ENCODE results near the gene DEPDC7. TPM values are rescaled to one million over a fixed set of nuclear protein-coding genes. Genes with fewer than 3 reads are reported as not detected.
A peak's percentile ranks its signal among the peaks of the same experiment; 100 is the strongest.

The DEPDC7 gene
- total and polyA plus RNA-seq, 2 of the 13 experiments (the other 11 are each of a cell fraction or from before 2014, with no cell fraction given) = 17.3 to 33.3 TPM

DNA sequence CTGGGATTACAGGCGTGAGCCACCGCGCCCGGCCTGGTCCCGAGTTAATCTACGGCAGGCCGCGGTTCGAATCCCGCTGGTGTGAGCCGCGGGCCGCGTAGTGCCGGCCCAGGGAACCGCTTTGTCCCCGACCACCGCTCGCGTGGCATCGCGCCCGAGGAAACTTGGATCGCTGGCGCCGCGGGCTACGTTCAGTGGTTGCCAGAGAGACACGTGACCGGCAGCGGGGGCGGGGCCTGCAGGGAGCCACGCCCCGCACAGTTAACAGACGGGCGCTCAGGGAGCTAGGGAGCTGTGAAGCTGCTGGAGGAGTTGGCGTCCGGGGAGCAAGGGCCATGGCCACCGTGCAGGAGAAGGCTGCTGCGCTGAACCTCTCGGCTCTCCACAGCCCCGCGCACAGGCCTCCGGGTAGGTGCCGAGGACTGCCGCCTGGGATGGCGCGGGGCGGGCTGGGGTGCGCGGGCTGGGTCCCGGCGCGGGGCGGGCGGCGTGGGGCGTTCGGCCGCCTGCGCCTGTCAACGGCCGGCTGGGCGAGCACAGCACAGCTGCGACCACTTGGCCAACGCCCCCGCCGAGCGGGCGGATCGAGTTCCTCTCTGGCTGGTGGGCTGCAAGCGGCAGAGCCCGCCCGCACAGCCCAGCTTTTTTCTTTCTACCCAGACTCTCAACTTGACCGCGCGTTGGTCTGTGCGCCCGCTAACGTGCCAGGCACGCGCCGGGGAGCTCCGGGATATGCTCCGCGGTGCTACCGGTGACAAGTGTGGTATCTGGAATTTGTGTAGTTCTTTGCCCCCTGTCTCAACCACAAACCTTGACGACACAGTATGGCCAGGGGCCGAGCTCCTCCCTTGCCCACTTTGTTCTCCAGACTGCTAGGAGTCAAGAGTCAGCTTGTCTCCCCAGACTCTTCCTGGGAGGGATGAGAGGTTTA lies at the start of gene DEPDC7 (continued):
- TF ChIP-seq, protein P1, sequence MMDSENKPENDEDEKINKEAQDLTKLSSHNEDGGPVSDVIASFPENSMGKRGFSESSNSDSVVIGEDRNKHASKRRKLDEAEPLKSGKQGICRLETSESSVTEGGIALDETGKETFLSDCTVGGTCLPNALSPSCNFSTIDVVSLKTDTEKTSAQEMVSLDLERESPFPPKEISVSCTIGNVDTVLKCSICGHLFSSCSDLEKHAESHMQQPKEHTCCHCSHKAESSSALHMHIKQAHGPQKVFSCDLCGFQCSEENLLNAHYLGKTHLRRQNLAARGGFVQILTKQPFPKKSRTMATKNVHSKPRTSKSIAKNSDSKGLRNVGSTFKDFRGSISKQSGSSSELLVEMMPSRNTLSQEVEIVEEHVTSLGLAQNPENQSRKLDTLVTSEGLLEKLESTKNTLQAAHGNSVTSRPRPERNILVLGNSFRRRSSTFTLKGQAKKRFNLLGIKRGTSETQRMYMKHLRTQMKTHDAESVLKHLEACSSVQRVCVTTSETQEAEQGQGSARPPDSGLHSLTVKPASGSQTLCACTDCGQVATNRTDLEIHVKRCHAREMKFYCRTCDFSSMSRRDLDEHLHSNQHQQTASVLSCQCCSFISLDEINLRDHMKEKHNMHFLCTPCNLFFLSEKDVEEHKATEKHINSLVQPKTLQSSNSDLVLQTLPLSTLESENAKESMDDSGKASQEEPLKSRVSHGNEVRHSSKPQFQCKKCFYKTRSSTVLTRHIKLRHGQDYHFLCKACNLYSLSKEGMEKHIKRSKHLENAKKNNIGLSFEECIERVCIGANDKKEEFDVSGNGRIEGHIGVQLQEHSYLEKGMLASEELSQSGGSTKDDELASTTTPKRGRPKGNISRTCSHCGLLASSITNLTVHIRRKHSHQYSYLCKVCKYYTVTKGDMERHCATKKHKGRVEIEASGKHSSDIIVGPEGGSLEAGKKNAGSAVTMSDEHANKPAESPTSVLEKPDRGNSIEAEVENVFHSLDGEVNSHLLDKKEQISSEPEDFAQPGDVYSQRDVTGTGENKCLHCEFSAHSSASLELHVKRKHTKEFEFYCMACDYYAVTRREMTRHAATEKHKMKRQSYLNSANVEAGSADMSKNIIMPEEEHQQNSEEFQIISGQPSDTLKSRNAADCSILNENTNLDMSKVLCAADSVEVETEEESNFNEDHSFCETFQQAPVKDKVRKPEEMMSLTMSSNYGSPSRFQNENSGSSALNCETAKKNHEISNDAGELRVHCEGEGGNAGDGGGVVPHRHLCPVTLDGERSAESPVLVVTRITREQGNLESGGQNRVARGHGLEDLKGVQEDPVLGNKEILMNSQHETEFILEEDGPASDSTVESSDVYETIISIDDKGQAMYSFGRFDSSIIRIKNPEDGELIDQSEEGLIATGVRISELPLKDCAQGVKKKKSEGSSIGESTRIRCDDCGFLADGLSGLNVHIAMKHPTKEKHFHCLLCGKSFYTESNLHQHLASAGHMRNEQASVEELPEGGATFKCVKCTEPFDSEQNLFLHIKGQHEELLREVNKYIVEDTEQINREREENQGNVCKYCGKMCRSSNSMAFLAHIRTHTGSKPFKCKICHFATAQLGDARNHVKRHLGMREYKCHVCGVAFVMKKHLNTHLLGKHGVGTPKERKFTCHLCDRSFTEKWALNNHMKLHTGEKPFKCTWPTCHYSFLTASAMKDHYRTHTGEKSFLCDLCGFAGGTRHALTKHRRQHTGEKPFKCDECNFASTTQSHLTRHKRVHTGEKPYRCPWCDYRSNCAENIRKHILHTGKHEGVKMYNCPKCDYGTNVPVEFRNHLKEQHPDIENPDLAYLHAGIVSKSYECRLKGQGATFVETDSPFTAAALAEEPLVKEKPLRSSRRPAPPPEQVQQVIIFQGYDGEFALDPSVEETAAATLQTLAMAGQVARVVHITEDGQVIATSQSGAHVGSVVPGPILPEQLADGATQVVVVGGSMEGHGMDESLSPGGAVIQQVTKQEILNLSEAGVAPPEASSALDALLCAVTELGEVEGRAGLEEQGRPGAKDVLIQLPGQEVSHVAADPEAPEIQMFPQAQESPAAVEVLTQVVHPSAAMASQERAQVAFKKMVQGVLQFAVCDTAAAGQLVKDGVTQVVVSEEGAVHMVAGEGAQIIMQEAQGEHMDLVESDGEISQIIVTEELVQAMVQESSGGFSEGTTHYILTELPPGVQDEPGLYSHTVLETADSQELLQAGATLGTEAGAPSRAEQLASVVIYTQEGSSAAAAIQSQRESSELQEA (CRISPR knock-in tag; IDR thresholded peaks at IDR 0.05; ENCODE audit: not compliant biosample characterization) = peak; percentile 36
- peak; percentile 8; the same call in 1 of the 2 replicates for TF ChIP-seq STAG1 (CRISPR knock-in tag; IDR thresholded peaks at IDR 0.05)
- peak; percentile 25; the same call in 1 of the 2 replicates for TF ChIP-seq NFIC (IDR thresholded peaks at IDR 0.05; ENCODE audit: low read length)
- TF ChIP-seq KAT8 (CRISPR knock-in tag; IDR thresholded peaks at IDR 0.05) = peak; percentile 57
- TF ChIP-seq GFI1 (CRISPR knock-in tag; IDR thresholded peaks at IDR 0.05; ENCODE audit: borderline replicate concordance) = peak; percentile 21; the same call in 1 of the 2 replicates
- TF ChIP-seq, protein P2, sequence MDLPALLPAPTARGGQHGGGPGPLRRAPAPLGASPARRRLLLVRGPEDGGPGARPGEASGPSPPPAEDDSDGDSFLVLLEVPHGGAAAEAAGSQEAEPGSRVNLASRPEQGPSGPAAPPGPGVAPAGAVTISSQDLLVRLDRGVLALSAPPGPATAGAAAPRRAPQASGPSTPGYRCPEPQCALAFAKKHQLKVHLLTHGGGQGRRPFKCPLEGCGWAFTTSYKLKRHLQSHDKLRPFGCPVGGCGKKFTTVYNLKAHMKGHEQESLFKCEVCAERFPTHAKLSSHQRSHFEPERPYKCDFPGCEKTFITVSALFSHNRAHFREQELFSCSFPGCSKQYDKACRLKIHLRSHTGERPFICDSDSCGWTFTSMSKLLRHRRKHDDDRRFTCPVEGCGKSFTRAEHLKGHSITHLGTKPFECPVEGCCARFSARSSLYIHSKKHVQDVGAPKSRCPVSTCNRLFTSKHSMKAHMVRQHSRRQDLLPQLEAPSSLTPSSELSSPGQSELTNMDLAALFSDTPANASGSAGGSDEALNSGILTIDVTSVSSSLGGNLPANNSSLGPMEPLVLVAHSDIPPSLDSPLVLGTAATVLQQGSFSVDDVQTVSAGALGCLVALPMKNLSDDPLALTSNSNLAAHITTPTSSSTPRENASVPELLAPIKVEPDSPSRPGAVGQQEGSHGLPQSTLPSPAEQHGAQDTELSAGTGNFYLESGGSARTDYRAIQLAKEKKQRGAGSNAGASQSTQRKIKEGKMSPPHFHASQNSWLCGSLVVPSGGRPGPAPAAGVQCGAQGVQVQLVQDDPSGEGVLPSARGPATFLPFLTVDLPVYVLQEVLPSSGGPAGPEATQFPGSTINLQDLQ (CRISPR knock-in tag; IDR thresholded peaks at IDR 0.05) = peak; percentile 52; the same call in 1 of the 2 replicates
- TF ChIP-seq, protein P3, sequence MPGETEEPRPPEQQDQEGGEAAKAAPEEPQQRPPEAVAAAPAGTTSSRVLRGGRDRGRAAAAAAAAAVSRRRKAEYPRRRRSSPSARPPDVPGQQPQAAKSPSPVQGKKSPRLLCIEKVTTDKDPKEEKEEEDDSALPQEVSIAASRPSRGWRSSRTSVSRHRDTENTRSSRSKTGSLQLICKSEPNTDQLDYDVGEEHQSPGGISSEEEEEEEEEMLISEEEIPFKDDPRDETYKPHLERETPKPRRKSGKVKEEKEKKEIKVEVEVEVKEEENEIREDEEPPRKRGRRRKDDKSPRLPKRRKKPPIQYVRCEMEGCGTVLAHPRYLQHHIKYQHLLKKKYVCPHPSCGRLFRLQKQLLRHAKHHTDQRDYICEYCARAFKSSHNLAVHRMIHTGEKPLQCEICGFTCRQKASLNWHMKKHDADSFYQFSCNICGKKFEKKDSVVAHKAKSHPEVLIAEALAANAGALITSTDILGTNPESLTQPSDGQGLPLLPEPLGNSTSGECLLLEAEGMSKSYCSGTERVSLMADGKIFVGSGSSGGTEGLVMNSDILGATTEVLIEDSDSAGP (CRISPR knock-in tag; IDR thresholded peaks at IDR 0.05; ENCODE audit: borderline replicate concordance) = peak; percentile 75
- peak; percentile 25; the same call in 1 of the 2 replicates for TF ChIP-seq CBX5 (CRISPR knock-in tag; IDR thresholded peaks at IDR 0.05; ENCODE audit: borderline replicate concordance)
- 0 out of 2 replicates have a peak, but pooled peaks have one; percentile 35 for TF ChIP-seq GPN1 (CRISPR knock-in tag; IDR thresholded peaks at IDR 0.05; ENCODE audit: borderline replicate concordance)
- peak; percentile 60; the same call in 1 of the 2 replicates for TF ChIP-seq MXD4 (CRISPR knock-in tag; IDR thresholded peaks at IDR 0.05)
- TF ChIP-seq, protein P4, sequence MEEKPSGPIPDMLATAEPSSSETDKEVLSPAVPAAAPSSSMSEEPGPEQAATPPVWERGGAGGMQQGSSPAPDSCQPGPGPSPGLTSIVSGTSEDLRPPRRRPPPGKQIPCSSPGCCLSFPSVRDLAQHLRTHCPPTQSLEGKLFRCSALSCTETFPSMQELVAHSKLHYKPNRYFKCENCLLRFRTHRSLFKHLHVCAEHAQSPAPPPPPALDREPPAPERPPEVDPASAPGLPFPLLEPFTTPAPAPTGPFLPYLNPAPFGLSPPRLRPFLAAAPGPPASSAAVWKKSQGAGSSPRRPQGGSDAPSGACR (CRISPR knock-in tag; IDR thresholded peaks at IDR 0.05) = peak; percentile 53; the same call in 1 of the 2 replicates
- peak; percentile 84; the same call in 1 of the 2 replicates for TF ChIP-seq TP53 (CRISPR knock-in tag; conservative IDR thresholded peaks at IDR 0.05)
- peak; percentile 66; the same call in 1 of the 2 replicates for TF ChIP-seq SPEN (CRISPR knock-in tag; IDR thresholded peaks at IDR 0.05; ENCODE audit: low read depth)
- peak; percentile 49; the same call in 1 of the 2 replicates for TF ChIP-seq ZNF569 (CRISPR knock-in tag; IDR thresholded peaks at IDR 0.05; ENCODE audit: borderline replicate concordance)
